HEK293 (cell line): Measurements from ENCODE around the gene ALOXE3.

Source experiments
- BCL11B ChIP-seq: fragments of 450-650 bp; formaldehyde crosslinking; IDR thresholded peaks from 2 replicates; pipeline ENCODE4 v1.5.1; 2016; ENCODE audit warnings: low read depth, missing biosample characterization, missing genetic modification characterization
- ELK4 ChIP-seq: IDR thresholded peaks from 2 replicates; pipeline ENCODE4 v1.6.1; 2011; ENCODE audit warnings: mild to moderate bottlenecking, low read depth, low read length, borderline replicate concordance
- FEZF1 ChIP-seq: fragments of 450-650 bp; formaldehyde crosslinking; IDR thresholded peaks from 2 replicates; pipeline ENCODE4 v1.5.1; 2016; ENCODE audit warnings: missing biosample characterization, missing genetic modification characterization
- GLI4 ChIP-seq: fragments of 450-650 bp; formaldehyde crosslinking; IDR thresholded peaks from 2 replicates; pipeline ENCODE4 v1.5.1; 2016; ENCODE audit warnings: missing biosample characterization, missing genetic modification characterization
- GLIS1 ChIP-seq: fragments of 450-650 bp; formaldehyde crosslinking; IDR thresholded peaks from 2 replicates; pipeline ENCODE4 v1.5.1; 2016; ENCODE audit warnings: missing biosample characterization, missing genetic modification characterization
- OSR2 ChIP-seq: fragments of 450-650 bp; formaldehyde crosslinking; IDR thresholded peaks from 2 replicates; pipeline ENCODE4 v1.5.1; 2016; ENCODE audit warnings: missing biosample characterization, missing genetic modification characterization
- PATZ1 ChIP-seq: fragments of 450-650 bp; formaldehyde crosslinking; IDR thresholded peaks from 2 replicates; pipeline ENCODE4 v1.5.1; 2016; ENCODE audit warnings: missing biosample characterization, missing genetic modification characterization
- PRDM2 ChIP-seq: fragments of 450-650 bp; formaldehyde crosslinking; IDR thresholded peaks from 2 replicates; pipeline ENCODE4 v1.5.1; 2016; ENCODE audit warnings: missing biosample characterization, missing genetic modification characterization, borderline replicate concordance
- SP7 ChIP-seq: fragments of 450-650 bp; formaldehyde crosslinking; IDR thresholded peaks from 2 replicates; pipeline ENCODE4 v1.5.1; 2016; ENCODE audit warnings: missing biosample characterization, missing genetic modification characterization
- WT1 ChIP-seq: fragments of 450-650 bp; formaldehyde crosslinking; IDR thresholded peaks from 2 replicates; pipeline ENCODE4 v1.5.1; 2016; ENCODE audit warnings: missing biosample characterization, missing genetic modification characterization
- ZBTB11 ChIP-seq: fragments of 450-650 bp; formaldehyde crosslinking; conservative IDR thresholded peaks from 2 replicates; pipeline ENCODE4 v1.5.1; 2016; ENCODE audit warnings: low read depth, missing biosample characterization, missing genetic modification characterization
- ZFP3 ChIP-seq: fragments of 450-650 bp; formaldehyde crosslinking; IDR thresholded peaks from 2 replicates; pipeline ENCODE4 v1.5.1; 2016; ENCODE audit warnings: low read depth, missing biosample characterization, missing genetic modification characterization
- ZNF184 ChIP-seq: fragments of 450-650 bp; IDR thresholded peaks from 2 replicates; pipeline ENCODE4 v1.5.1; 2018; ENCODE audit warnings: missing biosample characterization, mild to moderate bottlenecking, missing genetic modification characterization
- ZNF449 ChIP-seq: fragments of 450-650 bp; formaldehyde crosslinking; IDR thresholded peaks from 2 replicates; pipeline ENCODE4 v1.5.1; 2017; ENCODE audit warnings: missing biosample characterization, mild to moderate bottlenecking, missing genetic modification characterization, moderate library complexity
- ZNF488 ChIP-seq: fragments of 450-650 bp; formaldehyde crosslinking; IDR thresholded peaks from 2 replicates; pipeline ENCODE4 v1.5.1; 2016; ENCODE audit warnings: missing biosample characterization, missing genetic modification characterization
- ZNF549 ChIP-seq: fragments of 450-650 bp; IDR thresholded peaks from 2 replicates; pipeline ENCODE4 v1.5.1; 2018; ENCODE audit warnings: missing biosample characterization, missing genetic modification characterization, mild to moderate bottlenecking, inconsistent platforms, moderate library complexity
- ZNF600 ChIP-seq: fragments of 450-650 bp; formaldehyde crosslinking; IDR thresholded peaks from 2 replicates; pipeline ENCODE4 v1.5.1; 2016; ENCODE audit warnings: missing biosample characterization, missing genetic modification characterization
- ZNF624 ChIP-seq: fragments of 450-650 bp; formaldehyde crosslinking; IDR thresholded peaks from 2 replicates; pipeline ENCODE4 v1.5.1; 2017; ENCODE audit warnings: missing biosample characterization, missing genetic modification characterization
- ZNF639 ChIP-seq: fragments of 450-650 bp; formaldehyde crosslinking; IDR thresholded peaks from 2 replicates; pipeline ENCODE4 v1.5.1; 2016; ENCODE audit warnings: missing biosample characterization, missing genetic modification characterization
- ZNF76 ChIP-seq: fragments of 450-650 bp; formaldehyde crosslinking; IDR thresholded peaks from 2 replicates; pipeline ENCODE4; 2016; ENCODE audit warnings: low read depth, missing biosample characterization, missing genetic modification characterization, borderline replicate concordance
- ZNF843 ChIP-seq: fragments of 450-650 bp; formaldehyde crosslinking; IDR thresholded peaks from 2 replicates; pipeline ENCODE4 v1.5.1; 2016; ENCODE audit warnings: missing biosample characterization, missing genetic modification characterization

Gene ALOXE3

GRCh38 chr17:8125947-8126490 lies 7.7 kb upstream of the ALOXE3 start (continued):
- peak; percentile 36; the same call in 1 of the 2 replicates for TF ChIP-seq ZNF600 (tag by site-specific recombination)
- TF ChIP-seq ZNF488 = no peak
- 0 out of 2 replicates have a peak, but pooled peaks have one; percentile 6 for TF ChIP-seq ZNF843 (tag by site-specific recombination)
- TF ChIP-seq SP7 (tag by site-specific recombination) = peak; percentile 58
- TF ChIP-seq ZNF639 (tag by site-specific recombination) = peak; percentile 62
- no peak for TF ChIP-seq FEZF1 (tag by site-specific recombination)
- TF ChIP-seq BCL11B (tag by site-specific recombination) = peak; percentile 23; the same call in 1 of the 2 replicates
- TF ChIP-seq ZFP3 = no peak
- TF ChIP-seq ZNF624 = no peak
- no peak for TF ChIP-seq ZNF449
- no peak for TF ChIP-seq ELK4
- TF ChIP-seq ZBTB11 = 0 out of 2 replicates have a peak, but pooled peaks have one; percentile 6
- TF ChIP-seq WT1 (tag by site-specific recombination) = peak; percentile 49; the same call in 1 of the 2 replicates
- no peak for TF ChIP-seq ZNF184
- peak; percentile 73 for TF ChIP-seq OSR2 (tag by site-specific recombination)
- 0 out of 2 replicates have a peak, but pooled peaks have one; percentile 32 for TF ChIP-seq PRDM2 (tag by site-specific recombination)
- TF ChIP-seq PATZ1 = peak; percentile 98
- TF ChIP-seq GLI4 (tag by site-specific recombination) = 0 out of 2 replicates have a peak, but pooled peaks have one; percentile 72
- TF ChIP-seq GLIS1 (tag by site-specific recombination) = peak; percentile 77
- no peak for TF ChIP-seq ZNF549 (tag by site-specific recombination)
- TF ChIP-seq ZNF76 (tag by site-specific recombination) = peak; percentile 28; the same call in 1 of the 2 replicates
